ENCODE data around the gene PTPRCAP.
A peak's percentile ranks its signal among the peaks of the same experiment; 100 is the strongest.
"Not testable (repeated sequence)": the region's sequence is repeated elsewhere in the genome, so short reads cannot be mapped to it uniquely, and the experiment has no call there.

Gene PTPRCAP, protein sequence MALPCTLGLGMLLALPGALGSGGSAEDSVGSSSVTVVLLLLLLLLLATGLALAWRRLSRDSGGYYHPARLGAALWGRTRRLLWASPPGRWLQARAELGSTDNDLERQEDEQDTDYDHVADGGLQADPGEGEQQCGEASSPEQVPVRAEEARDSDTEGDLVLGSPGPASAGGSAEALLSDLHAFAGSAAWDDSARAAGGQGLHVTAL

DNA sequence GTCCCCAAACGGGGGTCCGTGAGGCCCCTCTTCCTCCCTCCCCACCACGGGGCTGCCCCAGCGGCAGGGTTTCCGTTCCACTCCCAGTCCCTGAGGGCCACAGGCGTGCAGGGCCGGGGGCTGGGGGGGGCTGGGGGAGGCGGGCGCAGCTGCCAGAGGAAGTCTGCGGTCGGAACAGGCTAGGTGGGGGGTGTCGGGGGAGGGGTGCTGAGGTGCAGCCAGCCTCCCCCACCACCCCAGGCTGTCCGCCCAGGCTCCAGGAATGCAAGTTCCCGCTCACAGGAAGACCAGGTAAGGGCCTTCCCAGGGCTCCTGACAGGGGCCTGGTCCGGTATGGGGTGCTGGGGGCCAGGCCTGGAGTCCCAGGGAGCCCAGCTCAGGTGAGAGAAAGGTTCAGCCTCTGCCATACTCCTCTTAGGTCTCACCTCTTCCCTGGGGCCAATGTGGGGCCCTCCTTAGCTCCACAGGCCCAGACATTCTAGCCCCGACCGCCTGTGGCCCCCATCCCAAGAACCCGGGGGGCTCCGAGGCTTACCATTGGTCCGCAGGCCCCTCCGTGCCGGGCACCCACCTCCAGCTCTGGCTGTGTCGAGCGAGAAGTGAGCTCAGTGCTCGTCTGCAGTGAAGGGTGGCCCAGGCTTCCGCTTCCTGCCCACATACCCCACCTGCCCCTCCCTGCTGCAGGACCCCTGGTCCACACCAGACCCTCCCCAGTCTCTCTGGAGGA, at the start of gene PTPRCAP:
Gene PTPRCAP (minus strand): TSS at position 601 of the 727 bp plus-strand sequence. CDS start 63 bp downstream, at position 538.
- DNase-seq, result peak; percentile 62

DNA sequence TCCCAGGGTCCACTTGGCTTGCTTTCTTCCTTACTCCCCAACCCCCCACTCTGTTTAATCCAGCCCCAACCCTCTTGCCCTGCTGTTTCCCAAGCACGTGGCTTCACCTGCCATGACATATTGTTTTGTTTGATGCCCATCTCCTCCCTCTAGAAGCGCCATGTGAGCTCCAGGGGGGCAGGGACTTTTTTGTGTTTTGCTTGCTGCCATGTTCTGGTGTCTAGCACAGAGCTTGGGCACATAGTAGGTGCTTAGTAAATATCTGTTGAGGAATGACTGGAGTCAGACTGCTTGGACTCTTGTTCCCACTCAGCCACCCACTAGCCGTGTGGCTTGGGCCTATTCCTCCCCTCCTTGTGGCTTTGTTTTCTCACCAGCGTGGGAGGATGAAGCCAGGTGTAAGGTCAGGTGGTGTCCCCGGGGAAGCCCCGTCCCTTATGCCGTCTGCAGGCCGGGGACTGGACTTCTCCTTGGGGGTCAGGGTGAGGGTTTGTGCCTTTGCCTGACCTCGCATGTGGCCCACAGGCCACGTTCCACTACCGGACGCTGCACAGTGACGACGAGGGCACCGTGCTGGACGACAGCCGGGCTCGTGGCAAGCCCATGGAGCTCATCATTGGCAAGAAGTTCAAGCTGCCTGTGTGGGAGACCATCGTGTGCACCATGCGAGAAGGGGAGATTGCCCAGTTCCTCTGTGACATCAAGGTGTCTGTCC, 49.2 kb upstream of the PTPRCAP start:
- DNase-seq, result no peak

GRCh38 chr11:67485873-67486361, 48.4 kb upstream of the PTPRCAP start:
- not testable (repeated sequence) for DNase-seq

GRCh38 chr11:67484847-67485311, 47.4 kb upstream of the PTPRCAP start:
- peak; percentile 39 for DNase-seq

GRCh38 chr11:67483831-67484665, 46.6 kb upstream of the PTPRCAP start:
- DNase-seq, result no peak

- DNase-seq, result peak; percentile 92
Observed at GRCh38 chr11:67482827-67483798, 45.6 kb upstream of the PTPRCAP start, which contains the start of gene AIP. Gene AIP, plus strand, starts transcription at chr11:67483026. Its CDS starts 133 bp downstream, at chr11:67483159.

GRCh38 chr11:67482275-67482826, 44.9 kb upstream of the PTPRCAP start:
- DNase-seq, result no peak

- DNase-seq, result not testable (repeated sequence)
Observed at GRCh38 chr11:67477344-67478050, 40.0 kb upstream of the PTPRCAP start.

- not testable (repeated sequence) for DNase-seq
Observed at GRCh38 chr11:67476692-67477091, 39.2 kb upstream of the PTPRCAP start.

DNA sequence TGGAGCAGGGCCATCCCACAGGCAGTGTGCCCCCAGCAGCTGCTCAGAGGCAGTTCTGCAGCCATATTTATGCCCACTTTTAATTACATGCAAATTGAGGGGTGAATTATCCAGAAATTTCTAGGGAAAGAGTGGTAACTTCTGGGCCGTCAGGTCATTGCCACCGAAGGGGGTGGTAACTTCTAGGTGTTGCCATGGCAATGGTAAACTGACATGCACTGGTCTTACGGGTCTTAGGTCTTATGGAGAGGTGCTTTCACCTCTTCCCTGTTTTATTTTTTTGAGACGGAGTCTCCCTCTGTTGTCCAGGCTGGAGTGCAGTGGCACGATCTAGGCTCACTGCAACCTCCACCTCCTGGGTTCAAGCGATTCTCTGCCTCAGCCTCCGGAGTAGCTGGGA, 35.4 kb upstream of the PTPRCAP start:
- no peak for DNase-seq

DNA sequence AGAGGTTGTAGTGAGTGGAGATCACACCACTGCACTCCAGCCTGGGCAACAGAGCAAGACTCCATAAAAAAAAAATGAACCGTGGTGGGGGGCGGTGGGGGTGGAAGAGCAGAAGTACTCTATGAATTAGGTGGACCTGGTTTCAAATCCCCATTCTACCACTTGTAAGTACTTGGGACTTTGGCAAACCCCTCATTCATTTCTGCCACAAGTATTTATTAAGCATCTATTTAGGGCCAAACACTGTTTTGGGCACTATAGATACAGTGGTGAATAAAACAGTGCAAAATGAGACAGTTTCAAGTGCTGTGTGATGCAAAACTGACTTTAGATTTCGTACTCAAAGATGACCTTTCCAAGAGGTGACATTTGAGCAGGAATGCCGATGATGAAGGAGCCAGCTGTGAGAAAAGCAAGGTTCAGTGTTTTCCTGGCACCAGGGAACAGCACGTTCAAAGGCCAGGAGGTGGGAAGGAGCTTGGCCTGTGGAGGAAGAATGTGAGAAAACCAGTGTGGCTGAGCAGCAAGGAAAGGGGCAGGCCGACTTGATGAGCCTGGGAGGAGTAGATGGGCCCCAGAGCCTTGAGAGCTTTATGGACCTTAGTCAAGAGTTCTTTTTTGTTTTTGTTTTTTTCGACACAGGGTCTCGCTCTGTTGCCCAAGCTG, 33.0 kb upstream of the PTPRCAP start:
- DNase-seq, result no peak

DNA sequence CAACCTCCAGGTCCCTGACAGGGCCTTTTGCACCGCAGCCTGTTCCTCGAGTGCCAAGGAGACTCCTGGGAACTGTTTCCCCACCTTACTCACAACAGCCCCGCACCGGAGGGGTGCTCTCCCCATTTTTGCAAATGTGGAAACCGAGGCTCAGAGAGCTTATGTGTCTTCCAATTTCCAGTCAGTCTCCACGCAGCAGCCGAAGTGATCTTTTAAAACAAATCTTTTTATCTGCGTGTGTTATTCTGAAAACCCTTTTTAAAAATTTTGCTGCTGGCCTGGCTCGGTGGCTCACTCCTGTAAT, 32.0 kb upstream of the PTPRCAP start:
- DNase-seq, result no peak

- peak; percentile 89 for DNase-seq
Observed at GRCh38 chr11:67468759-67469507, 31.5 kb upstream of the PTPRCAP start, which contains the start of gene TMEM134. Gene TMEM134, minus strand, starts transcription at chr11:67469251. Its CDS starts 59 bp downstream, at chr11:67469192.

- no peak for DNase-seq
Observed at GRCh38 chr11:67468456-67468758, 30.9 kb upstream of the PTPRCAP start.

GRCh38 chr11:67468056-67468455, 30.6 kb upstream of the PTPRCAP start:
- DNase-seq, result no peak

DNA sequence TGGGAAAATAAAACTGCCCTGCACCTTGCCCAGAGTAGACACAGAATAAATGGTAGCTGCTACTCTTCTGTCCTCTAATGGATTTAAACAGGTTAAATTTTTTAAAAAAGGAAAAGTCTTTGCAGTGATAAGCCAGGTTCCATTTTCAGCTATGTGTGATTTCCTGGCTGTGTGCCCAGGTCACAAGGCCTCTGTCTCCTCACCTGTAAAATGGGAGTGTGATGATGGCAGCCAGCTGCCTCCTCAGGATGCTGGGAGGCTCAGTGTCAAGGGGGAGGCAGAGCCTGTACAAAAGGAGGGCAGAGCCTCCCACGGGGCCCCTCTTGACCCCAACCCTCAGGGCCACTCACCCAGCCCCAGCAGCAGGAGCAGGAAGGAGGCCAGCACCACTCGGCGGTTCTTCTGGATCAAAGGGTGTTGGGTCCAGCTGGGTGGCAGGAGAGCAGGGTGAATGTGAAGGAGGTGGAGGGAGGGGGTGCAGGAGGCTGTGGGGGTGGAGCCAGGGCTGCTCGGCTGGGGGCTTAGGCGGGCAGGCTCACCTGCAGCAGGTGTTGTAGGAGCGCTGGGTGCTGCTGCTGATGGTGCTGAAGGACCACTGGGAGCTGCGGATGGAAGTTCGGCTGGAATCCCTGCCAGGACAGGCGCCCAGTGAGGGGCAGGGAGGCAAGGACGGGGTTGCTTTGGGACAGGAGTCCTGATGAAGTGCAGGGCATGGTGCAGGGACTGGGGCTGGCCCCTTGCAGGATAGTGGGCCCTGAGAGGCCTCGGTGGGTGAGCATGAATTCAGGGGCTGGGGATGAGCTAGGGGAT, 29.7 kb upstream of the PTPRCAP start:
- DNase-seq, result no peak

DNA sequence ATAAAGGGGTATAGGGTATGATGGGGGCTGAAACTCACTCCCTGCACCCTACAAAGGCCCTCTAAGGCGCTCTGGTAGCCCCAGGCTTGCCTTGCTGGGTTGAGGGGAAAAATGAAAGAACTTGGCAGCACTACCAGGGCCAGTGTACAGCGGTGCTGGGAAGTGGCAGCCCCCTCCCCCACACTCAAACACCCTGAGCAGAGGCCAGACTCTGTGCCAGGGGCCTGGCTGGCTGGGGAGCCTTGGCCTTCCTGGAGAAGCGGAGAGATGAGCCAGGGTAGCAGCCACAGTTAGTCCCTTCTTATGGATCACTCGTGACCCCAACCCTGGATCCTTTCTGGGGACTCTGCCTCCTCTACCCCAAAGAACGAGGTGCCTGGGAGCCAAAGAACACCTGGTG, 28.9 kb upstream of the PTPRCAP start:
- DNase-seq, result no peak

- DNase-seq, result not testable (repeated sequence)
Observed at GRCh38 chr11:67465530-67465929, 28.0 kb upstream of the PTPRCAP start.
